ENCODE data around the gene MEIOB.
A peak's percentile ranks its signal among the peaks of the same experiment; 100 is the strongest.

Gene MEIOB

GRCh38 chr16:1826691-1827573, 45.0 kb downstream of the MEIOB start, which contains the start of the genes FAHD1 and HAGH:
Gene FAHD1, plus strand, starts transcription at chr16:1827206. Its CDS starts 33 bp downstream, at chr16:1827239.
Gene HAGH, minus strand, starts transcription at chr16:1826825. Its CDS starts 38 bp downstream, at chr16:1826787.
- peak; percentile 86 to 93 for DNase-seq

GRCh38 chr16:1825864-1826690, 45.9 kb downstream of the MEIOB start:
- peak; percentile 66 to 69 for DNase-seq

GRCh38 chr16:1825381-1825863, 46.5 kb downstream of the MEIOB start:
- DNase-seq, result no peak

GRCh38 chr16:1823821-1824220, 48.1 kb downstream of the MEIOB start:
- peak in 1 of 2 experiments; percentile 55 for DNase-seq

- no peak for DNase-seq
Measured at GRCh38 chr16:1822801-1823200, 49.2 kb downstream of the MEIOB start.

- DNase-seq, result no peak
Measured at GRCh38 chr16:1821861-1822611, 49.9 kb downstream of the MEIOB start.

- DNase-seq, result no peak
Measured at GRCh38 chr16:1820946-1821290, 51.0 kb downstream of the MEIOB start.

GRCh38 chr16:1820096-1820945, 51.6 kb downstream of the MEIOB start:
- DNase-seq, result no peak

GRCh38 chr16:1819611-1820010, 52.4 kb downstream of the MEIOB start:
- DNase-seq, result no peak

- no peak for DNase-seq
Measured at GRCh38 chr16:1818873-1819525, 53.0 kb downstream of the MEIOB start.

- no peak for DNase-seq
Measured at GRCh38 chr16:1818204-1818872, 53.6 kb downstream of the MEIOB start.

GRCh38 chr16:1817716-1818115, 54.2 kb downstream of the MEIOB start:
- no peak for DNase-seq

- DNase-seq, result no peak
Measured at GRCh38 chr16:1817276-1817589, 54.7 kb downstream of the MEIOB start.

GRCh38 chr16:1816396-1817275, 55.3 kb downstream of the MEIOB start:
- DNase-seq, result no peak

- DNase-seq, result no peak
Measured at GRCh38 chr16:1815461-1815860, 56.5 kb downstream of the MEIOB start.

GRCh38 chr16:1812732-1813163, 59.2 kb downstream of the MEIOB start:
- peak; percentile 70 to 83 for DNase-seq

GRCh38 chr16:1810536-1810935, 61.4 kb downstream of the MEIOB start:
- DNase-seq, result no peak

- no peak for DNase-seq
Measured at GRCh38 chr16:1810106-1810505, 61.9 kb downstream of the MEIOB start.

GRCh38 chr16:1809281-1809801, 62.6 kb downstream of the MEIOB start:
- no peak for DNase-seq

GRCh38 chr16:1808691-1809090, 63.3 kb downstream of the MEIOB start:
- no peak for DNase-seq
